Rectal smooth muscle tissue (tissue), 1 donor: ENCODE results near the gene MAP3K10.

Source experiments
- H3K27ac ChIP-seq: one replicate; pipeline ENCODE4 v1.7.0; 2013; ENCODE audit warnings: low read depth, low read length, inconsistent platforms
- H3K27me3 ChIP-seq: one replicate; pipeline ENCODE4 v1.7.0; 2013; ENCODE audit warnings: low read length; ENCODE audit not compliant: control insufficient read depth, insufficient read depth
- H3K36me3 ChIP-seq: one replicate; pipeline ENCODE4 v1.7.0; 2013; ENCODE audit warnings: low read length; ENCODE audit not compliant: control insufficient read depth, insufficient read depth
- H3K4me1 ChIP-seq: one replicate; pipeline ENCODE4 v1.7.0; 2013; ENCODE audit warnings: low read length; ENCODE audit not compliant: control insufficient read depth, insufficient read depth
- H3K4me3 ChIP-seq: one replicate; pipeline ENCODE4 v1.7.0; 2013; ENCODE audit warnings: low read length
- H3K9ac ChIP-seq: one replicate; pipeline ENCODE4 v1.7.0; 2013; ENCODE audit warnings: low read length

The MAP3K10 gene

GRCh38 chr19:40242480-40242879, 51.3 kb downstream of the MAP3K10 start:
- Histone ChIP-seq H3K9ac (no peak overlapping the region), H3K4me1 (peaks cover 7% of the 10 kb centered on the region), H3K27me3 (no peaks in the 10 kb centered on the region), H3K4me3 (no peak overlapping the region), H3K27ac (peak overlapping the region; percentile 28), H3K36me3 (peaks cover 27% of the 10 kb centered on the region)

GRCh38 chr19:40243181-40243580, 52.0 kb downstream of the MAP3K10 start:
- Histone ChIP-seq H3K4me1 (peaks cover 7% of the 10 kb centered on the region), H3K27ac (no peak overlapping the region), H3K9ac (no peak overlapping the region), H3K36me3 (peaks cover 25% of the 10 kb centered on the region), H3K4me3 (no peak overlapping the region), H3K27me3 (no peaks in the 10 kb centered on the region)

GRCh38 chr19:40244579-40245317, 53.5 kb downstream of the MAP3K10 start:
- peaks cover 7% of the 10 kb centered on the region for H3K4me1 ChIP-seq
- H3K4me3 ChIP-seq = no peak overlapping the region
- peaks cover 18% of the 10 kb centered on the region for H3K36me3 ChIP-seq
- H3K27me3 ChIP-seq = no peaks in the 10 kb centered on the region
- no peak overlapping the region for H3K27ac ChIP-seq
- no peak overlapping the region for H3K9ac ChIP-seq

- H3K9ac ChIP-seq = no peak overlapping the region
- H3K27ac ChIP-seq = no peak overlapping the region
- peaks cover 12% of the 10 kb centered on the region for H3K36me3 ChIP-seq
- H3K4me1 ChIP-seq = peaks cover 7% of the 10 kb centered on the region
- H3K27me3 ChIP-seq = no peaks in the 10 kb centered on the region
- no peak overlapping the region for H3K4me3 ChIP-seq
Observed at GRCh38 chr19:40245506-40246128, 54.4 kb downstream of the MAP3K10 start.

GRCh38 chr19:40246292-40247073, 55.3 kb downstream of the MAP3K10 start:
- H3K36me3 ChIP-seq = peaks cover 11% of the 10 kb centered on the region

GRCh38 chr19:40247178-40247577, 56.0 kb downstream of the MAP3K10 start:
- peaks cover 6% of the 10 kb centered on the region for H3K36me3 ChIP-seq
- no peak overlapping the region for H3K4me3 ChIP-seq
- H3K27ac ChIP-seq = no peak overlapping the region
- H3K4me1 ChIP-seq = peaks cover 7% of the 10 kb centered on the region
- no peak overlapping the region for H3K9ac ChIP-seq
- H3K27me3 ChIP-seq = no peaks in the 10 kb centered on the region

More at GRCh38 chr19:40246292-40247073, 55.3 kb downstream of the MAP3K10 start:
- Histone ChIP-seq H3K27me3 (no peaks in the 10 kb centered on the region), H3K9ac (no peak overlapping the region), H3K4me3 (no peak overlapping the region), H3K4me1 (peaks cover 7% of the 10 kb centered on the region), H3K27ac (no peak overlapping the region)

GRCh38 chr19:40247735-40248262, 56.6 kb downstream of the MAP3K10 start:
- no peak overlapping the region for H3K4me3 ChIP-seq
- H3K27me3 ChIP-seq = no peaks in the 10 kb centered on the region
- H3K9ac ChIP-seq = no peak overlapping the region
- H3K27ac ChIP-seq = no peak overlapping the region
- H3K4me1 ChIP-seq = peaks cover 7% of the 10 kb centered on the region
- H3K36me3 ChIP-seq = peaks cover 2% of the 10 kb centered on the region

- no peaks in the 10 kb centered on the region for H3K27me3 ChIP-seq
- H3K4me3 ChIP-seq = no peak overlapping the region
- peaks cover 4% of the 10 kb centered on the region for H3K36me3 ChIP-seq
- peak overlapping the region; percentile 1 for H3K9ac ChIP-seq
- H3K27ac ChIP-seq = no peak overlapping the region
- H3K4me1 ChIP-seq = peaks cover 7% of the 10 kb centered on the region
Observed at GRCh38 chr19:40249201-40249600, 58.0 kb downstream of the MAP3K10 start.

- no peaks in the 10 kb centered on the region for H3K27me3 ChIP-seq
- peaks cover 7% of the 10 kb centered on the region for H3K4me1 ChIP-seq
- no peak overlapping the region for H3K9ac ChIP-seq
- H3K4me3 ChIP-seq = no peak overlapping the region
- peaks cover 4% of the 10 kb centered on the region for H3K36me3 ChIP-seq
- no peak overlapping the region for H3K27ac ChIP-seq
Observed at GRCh38 chr19:40249781-40250180, 58.6 kb downstream of the MAP3K10 start.

GRCh38 chr19:40251244-40251643, 60.0 kb downstream of the MAP3K10 start:
- peaks cover 13% of the 10 kb centered on the region for H3K36me3 ChIP-seq
- H3K9ac ChIP-seq = no peak overlapping the region

GRCh38 chr19:40251991-40252390, 60.8 kb downstream of the MAP3K10 start:
- Histone ChIP-seq H3K36me3 (peaks cover 20% of the 10 kb centered on the region), H3K27ac (no peak overlapping the region), H3K4me3 (no peak overlapping the region), H3K27me3 (no peaks in the 10 kb centered on the region), H3K9ac (no peak overlapping the region), H3K4me1 (no peaks in the 10 kb centered on the region)

More at GRCh38 chr19:40251244-40251643, 60.0 kb downstream of the MAP3K10 start:
- no peaks in the 10 kb centered on the region for H3K27me3 ChIP-seq
- H3K27ac ChIP-seq = no peak overlapping the region
- H3K4me1 ChIP-seq = no peaks in the 10 kb centered on the region
- H3K4me3 ChIP-seq = no peak overlapping the region

GRCh38 chr19:40252395-40252794, 61.2 kb downstream of the MAP3K10 start:
- H3K27me3 ChIP-seq = no peaks in the 10 kb centered on the region
- H3K4me3 ChIP-seq = no peak overlapping the region
- no peaks in the 10 kb centered on the region for H3K4me1 ChIP-seq
- no peak overlapping the region for H3K9ac ChIP-seq
- H3K27ac ChIP-seq = no peak overlapping the region
- H3K36me3 ChIP-seq = peaks cover 21% of the 10 kb centered on the region
